Hair follicular keratinocyte (primary cell): Measurements from ENCODE around the gene SLC2A9. TPM values are rescaled to one million over a fixed set of nuclear protein-coding genes. Genes with fewer than 3 reads are reported as not detected.

Experiments used
- total RNA-seq: library from RNA; depleted of rRNA; stranded (reverse); fragments of >200 nt; gene quantifications from 2 replicates; pipeline ENCODE4 v1.2.3, GENCODE V29; 2015

Gene SLC2A9
- 59.2 and 68.3 TPM in 2 replicates for total RNA-seq

GRCh38 chr4:10020871-10021652 lies at the start of gene SLC2A9:
Gene SLC2A9, minus strand, starts transcription at chr4:10021497. Its CDS starts 68 bp downstream, at chr4:10021429.

GRCh38 chr4:9781343-9782135 lies 239.8 kb downstream of the SLC2A9 start, which contains the start of gene DRD5:
Gene DRD5, plus strand, starts transcription at chr4:9781634. Its CDS starts 396 bp downstream, at chr4:9782030.

Other genes with a start within 250 kb of the SLC2A9 start
- not detected in 2 replicates for gene DRD5, start 239.9 kb downstream of the SLC2A9 start, total RNA-seq
- gene WDR1, start 95.3 kb upstream of the SLC2A9 start, total RNA-seq = 209 and 238 TPM in 2 replicates